Thyroid gland (tissue), 4 donors: ENCODE measurements around the gene NSFL1C. TPM values are rescaled to one million over a fixed set of nuclear protein-coding genes. Genes with fewer than 3 reads are reported as not detected.

Experiments
- DNase-seq, 2 donors: peaks; one replicate each; pipeline ENCODE4 v3.0.0-alpha.2; 2019
- H3K27ac ChIP-seq, 3 donors: fragments of 200-600 bp; sonication (generic); 1 replicate in 2 of 3; 2 replicates in 1 of 3; pipeline ENCODE4 v1.5.1; 2016 to 2019; ENCODE audit warnings: mild to moderate bottlenecking in 1 of 3, moderate library complexity in 1 of 3
- H3K27me3 ChIP-seq: fragments of 200-600 bp; sonication (generic); one replicate; pipeline ENCODE4 v1.5.1; 2019
- H3K36me3 ChIP-seq, 2 donors: fragments of 200-600 bp; sonication (generic); one replicate each; pipeline ENCODE4 v1.5.1; 2016 to 2019
- H3K4me1 ChIP-seq, 2 donors: fragments of 200-600 bp; sonication (generic); one replicate each; pipeline ENCODE4 v1.5.1; 2017 to 2019
- H3K4me3 ChIP-seq, 3 donors: fragments of 200-600 bp; sonication (generic); replicated peaks in 1 of 3; 1 replicate in 2 of 3; 2 replicates in 1 of 3; pipeline ENCODE4 v1.5.1; 2016; ENCODE audit warnings: mild to moderate bottlenecking in 1 of 3
- H3K9me3 ChIP-seq: fragments of 200-600 bp; sonication (generic); one replicate; pipeline ENCODE4 v1.5.1; 2017
- POLR2A ChIP-seq, 2 donors: fragments of 450-650 bp; IDR thresholded peaks; one replicate each; pipeline ENCODE4 v1.6.1; 2017; ENCODE audit warnings: antibody characterized with exemption in 2 of 2, mild to moderate bottlenecking in 2 of 2, moderate library complexity in 1 of 2
- WGBS, 2 donors: methylation state at CpG; one replicate each; pipeline ENCODE4 v1.1.5; 2017; 5-methylcytosine and 5-hydroxymethylcytosine counted together
- intact Hi-C: fragments of 100-400 bp; cut with DNase I; formaldehyde crosslinking; loops from one replicate; pipeline ENCODE4 v1.15.1; 2023
- total RNA-seq, 4 donors: library from RNA; depleted of rRNA; stranded (reverse); fragments of >200 nt; gene quantifications; one replicate each; pipeline ENCODE4 v1.2.3, GENCODE V29; 2016
- TF ChIP-seq, protein P1 (sequence below), 6 experiments: fragments of 200-600 bp in 3 of 6; fragments of 450-650 bp in 3 of 6; sonication (generic) in 3 of 6; IDR thresholded peaks; one replicate each; pipeline ENCODE4 v1.5.1; 2016 to 2019; ENCODE audit warnings: antibody characterized with exemption in 6 of 6, mild to moderate bottlenecking in 2 of 6, inconsistent platforms in 1 of 6, moderate library complexity in 1 of 6

NSFL1C gene
- total RNA-seq, 4 donors from 2014 or later: 42.2 to 51.3 (median 48.8) TPM

DNA sequence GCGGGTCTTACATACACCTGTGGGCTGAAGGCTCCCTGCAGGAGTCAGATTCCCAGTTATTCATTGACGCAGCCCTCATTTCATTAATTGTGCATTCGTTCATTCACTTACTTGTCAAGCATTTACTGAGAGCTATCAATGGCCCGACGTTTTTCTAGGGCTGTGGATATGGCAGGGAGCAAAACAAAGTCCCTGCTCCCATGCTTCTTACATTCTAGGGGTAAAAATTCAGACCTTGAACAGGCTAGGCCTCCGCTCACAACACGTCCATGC lies 369 bp upstream of the NSFL1C start:
- Histone ChIP-seq H3K4me1 (peaks cover 15 to 40% of the 10 kb centered on the region in 2 donors), H3K36me3 (no peaks in the 10 kb centered on the region), H3K27me3 (no peaks in the 10 kb centered on the region), H3K27ac (no peak overlapping the region), H3K4me3 (peak overlapping the region in 1 of 3 donors; percentile 98), H3K9me3 (no peaks in the 10 kb centered on the region)
- WGBS, 2 donors: 8% methylated on average over 6 to 7 of the region's 7 CpGs
- TF ChIP-seq POLR2A (IDR thresholded peaks at IDR 0.05): no peak
- TF ChIP-seq, protein P1, sequence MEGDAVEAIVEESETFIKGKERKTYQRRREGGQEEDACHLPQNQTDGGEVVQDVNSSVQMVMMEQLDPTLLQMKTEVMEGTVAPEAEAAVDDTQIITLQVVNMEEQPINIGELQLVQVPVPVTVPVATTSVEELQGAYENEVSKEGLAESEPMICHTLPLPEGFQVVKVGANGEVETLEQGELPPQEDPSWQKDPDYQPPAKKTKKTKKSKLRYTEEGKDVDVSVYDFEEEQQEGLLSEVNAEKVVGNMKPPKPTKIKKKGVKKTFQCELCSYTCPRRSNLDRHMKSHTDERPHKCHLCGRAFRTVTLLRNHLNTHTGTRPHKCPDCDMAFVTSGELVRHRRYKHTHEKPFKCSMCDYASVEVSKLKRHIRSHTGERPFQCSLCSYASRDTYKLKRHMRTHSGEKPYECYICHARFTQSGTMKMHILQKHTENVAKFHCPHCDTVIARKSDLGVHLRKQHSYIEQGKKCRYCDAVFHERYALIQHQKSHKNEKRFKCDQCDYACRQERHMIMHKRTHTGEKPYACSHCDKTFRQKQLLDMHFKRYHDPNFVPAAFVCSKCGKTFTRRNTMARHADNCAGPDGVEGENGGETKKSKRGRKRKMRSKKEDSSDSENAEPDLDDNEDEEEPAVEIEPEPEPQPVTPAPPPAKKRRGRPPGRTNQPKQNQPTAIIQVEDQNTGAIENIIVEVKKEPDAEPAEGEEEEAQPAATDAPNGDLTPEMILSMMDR (IDR thresholded peaks at IDR 0.05): no peak
- DNase-seq: no peak
- intact Hi-C loops: loop anchor here (10.0 kb wide), 1 partner anchor 342 kb away; no protein-coding TSS in a partner anchor

DNA sequence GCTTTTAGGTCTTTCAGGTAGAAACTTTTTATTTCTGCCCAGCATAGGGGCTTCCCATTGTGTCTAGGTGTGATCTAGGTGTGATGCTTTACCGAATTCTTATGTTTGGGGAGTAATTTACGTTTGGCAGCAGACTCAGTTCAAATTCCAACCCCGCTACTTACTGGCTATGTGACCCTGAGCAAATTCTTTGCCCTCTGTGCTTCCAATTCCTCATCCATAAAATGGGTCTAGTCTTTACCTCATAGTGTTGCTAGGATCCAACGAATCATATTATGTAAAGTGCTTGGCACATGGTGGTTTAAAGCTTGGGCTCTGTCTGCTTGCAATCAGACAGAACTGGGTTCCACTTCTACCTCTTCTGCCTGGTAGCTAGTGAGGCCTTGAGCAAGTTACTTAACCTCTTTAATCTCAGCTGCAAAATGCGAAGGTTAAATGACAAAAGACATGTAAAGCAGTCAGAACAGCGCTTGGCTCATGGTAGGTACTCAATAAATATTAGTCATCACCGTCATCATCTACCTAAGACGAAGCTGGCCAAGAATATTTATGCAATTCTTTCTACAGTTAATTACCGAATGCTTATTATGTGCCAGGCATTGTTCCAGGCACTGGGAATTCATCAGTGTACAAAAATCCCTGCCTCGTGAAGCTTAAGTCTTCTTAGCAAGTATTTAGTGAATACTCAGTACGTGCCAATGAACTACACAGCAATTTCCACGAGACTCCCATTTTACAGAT lies 1.0 kb downstream of the NSFL1C start:
- Histone ChIP-seq H3K36me3 (peaks cover 1 to 2% of the 10 kb centered on the region in 2 donors), H3K27me3 (no peaks in the 10 kb centered on the region), H3K9me3 (no peaks in the 10 kb centered on the region), H3K27ac (peak overlapping the region in 1 of 3 donors; percentile 89), H3K4me3 (peak overlapping the region; percentile 90 to 99 (median 98)), H3K4me1 (peaks cover 15 to 37% of the 10 kb centered on the region in 2 donors)
- intact Hi-C loops: loop anchor here (10.0 kb wide), 1 partner anchor 341 kb away; no protein-coding TSS in a partner anchor
- no peak for DNase-seq
- no peak for TF ChIP-seq POLR2A (IDR thresholded peaks at IDR 0.05)
- TF ChIP-seq, protein P1 (IDR thresholded peaks at IDR 0.05): no peak
- 41 to 46% methylated on average over 12 of the region's 12 CpGs for WGBS, 2 donors

GRCh38 chr20:1463971-1464570 lies 2.6 kb downstream of the NSFL1C start:
- Histone ChIP-seq H3K9me3 (no peaks in the 10 kb centered on the region), H3K27ac (no peak overlapping the region), H3K27me3 (no peaks in the 10 kb centered on the region), H3K4me1 (peaks cover 12 to 23% of the 10 kb centered on the region in 2 donors), H3K36me3 (peaks cover 14% of the 10 kb centered on the region in 2 donors), H3K4me3 (no peak overlapping the region)
- TF ChIP-seq, protein P1 (IDR thresholded peaks at IDR 0.05): no peak
- no peak for TF ChIP-seq POLR2A (IDR thresholded peaks at IDR 0.05)
- intact Hi-C loops: loop anchor here (10.0 kb wide), 1 partner anchor 339 kb away; no protein-coding TSS in a partner anchor
- 96 to 97% methylated on average over 9 of the region's 9 CpGs for WGBS, 2 donors
- DNase-seq: no peak

- intact Hi-C loops: loop anchor here (10.0 kb wide), 1 partner anchor 338 kb away; no protein-coding TSS in a partner anchor
- no peak for TF ChIP-seq POLR2A (IDR thresholded peaks at IDR 0.05)
- TF ChIP-seq, protein P1 (IDR thresholded peaks at IDR 0.05): no peak
- H3K27me3 ChIP-seq: no peaks in the 10 kb centered on the region
- DNase-seq: no peak
- H3K4me3 ChIP-seq: no peak overlapping the region
- H3K4me1 ChIP-seq: peaks cover 12 to 23% of the 10 kb centered on the region in 2 donors
- no peaks in the 10 kb centered on the region for H3K9me3 ChIP-seq
- peaks cover 19 to 22% of the 10 kb centered on the region in 2 donors for H3K36me3 ChIP-seq
- no peak overlapping the region for H3K27ac ChIP-seq
- WGBS, 2 donors: 87 to 91% methylated on average over 3 of the region's 3 CpGs
Observed at GRCh38 chr20:1462834-1463233, 3.8 kb downstream of the NSFL1C start.

GRCh38 chr20:1462001-1462400 lies 4.6 kb downstream of the NSFL1C start:
- Histone ChIP-seq H3K4me1 (peaks cover 12 to 19% of the 10 kb centered on the region in 2 donors), H3K36me3 (peaks cover 23 to 26% of the 10 kb centered on the region in 2 donors), H3K27me3 (no peaks in the 10 kb centered on the region), H3K9me3 (no peaks in the 10 kb centered on the region), H3K27ac (no peak overlapping the region), H3K4me3 (no peak overlapping the region)
- intact Hi-C loops: loop anchor here (10.0 kb wide), 1 partner anchor 337 kb away; no protein-coding TSS in a partner anchor
- no peak for DNase-seq
- 97 to 98% methylated on average over 3 of the region's 3 CpGs for WGBS, 2 donors
- no peak for TF ChIP-seq POLR2A (IDR thresholded peaks at IDR 0.05)
- TF ChIP-seq, protein P1 (IDR thresholded peaks at IDR 0.05): no peak
